ENCODE measurements around the gene SLC39A11. TPM values are rescaled to one million over a fixed set of nuclear protein-coding genes. Genes with fewer than 3 reads are reported as not detected.

Gene SLC39A11
- total RNA-seq, 3 donors from 2014 or later: 31.6 to 71.6 (median 51.6) TPM

- H3K4me3 ChIP-seq: no peak overlapping the region
- intact Hi-C loops (cut with DNase I, micrococcal nuclease): no loop called here
- TF ChIP-seq CTCF (IDR thresholded peaks at IDR 0.05): no peak
- DNase-seq (no peak), ATAC-seq (no peak)
- no peaks in the 10 kb centered on the region for H3K4me1 ChIP-seq (ENCODE audit: low read depth)
- H3K9me3 ChIP-seq: no peaks in the 10 kb centered on the region
- H3K36me3 ChIP-seq (ENCODE audit: low read depth): no peaks in the 10 kb centered on the region
These were observed 161.3 kb downstream of the SLC39A11 start for GRCh38 chr17:72931163-72931562.

GRCh38 chr17:72930031-72930430, 162.5 kb downstream of the SLC39A11 start:
- no peaks in the 10 kb centered on the region for H3K4me1 ChIP-seq (ENCODE audit: low read depth)
- ATAC-seq (no peak), DNase-seq (no peak)
- H3K4me3 ChIP-seq: no peak overlapping the region
- TF ChIP-seq CTCF (IDR thresholded peaks at IDR 0.05): no peak
- no peaks in the 10 kb centered on the region for H3K9me3 ChIP-seq
- intact Hi-C loops (cut with DNase I, micrococcal nuclease): no loop called here
- H3K36me3 ChIP-seq (ENCODE audit: low read depth): no peaks in the 10 kb centered on the region

- H3K4me3 ChIP-seq: no peak overlapping the region
- intact Hi-C loops (cut with DNase I, micrococcal nuclease): no loop called here
- no peaks in the 10 kb centered on the region for H3K9me3 ChIP-seq
- no peak for TF ChIP-seq CTCF (IDR thresholded peaks at IDR 0.05)
- no peak for DNase-seq
- no peaks in the 10 kb centered on the region for H3K4me1 ChIP-seq (ENCODE audit: low read depth)
- H3K36me3 ChIP-seq (ENCODE audit: low read depth): no peaks in the 10 kb centered on the region
- peak; percentile 89 for ATAC-seq
These were observed 163.9 kb downstream of the SLC39A11 start for GRCh38 chr17:72928454-72929136.

- Histone ChIP-seq H3K4me1 (ENCODE audit: low read depth) (no peaks in the 10 kb centered on the region), H3K9me3 (no peaks in the 10 kb centered on the region), H3K4me3 (no peak overlapping the region), H3K36me3 (ENCODE audit: low read depth) (no peaks in the 10 kb centered on the region)
- DNase-seq (no peak), ATAC-seq (no peak)
- intact Hi-C loops (cut with DNase I, micrococcal nuclease): no loop called here
- no peak for TF ChIP-seq CTCF (IDR thresholded peaks at IDR 0.05)
These were observed 164.7 kb downstream of the SLC39A11 start for GRCh38 chr17:72927760-72928159.

GRCh38 chr17:72927146-72927545, 165.3 kb downstream of the SLC39A11 start:
- no peak for DNase-seq
- Histone ChIP-seq H3K36me3 (ENCODE audit: low read depth) (no peaks in the 10 kb centered on the region), H3K9me3 (no peaks in the 10 kb centered on the region), H3K4me3 (no peak overlapping the region), H3K4me1 (ENCODE audit: low read depth) (no peaks in the 10 kb centered on the region)
- ATAC-seq: no peak
- no peak for TF ChIP-seq CTCF (IDR thresholded peaks at IDR 0.05)
- intact Hi-C loops (cut with DNase I, micrococcal nuclease): no loop called here

GRCh38 chr17:72926171-72926570, 166.3 kb downstream of the SLC39A11 start:
- intact Hi-C loops (cut with DNase I, micrococcal nuclease): no loop called here
- TF ChIP-seq CTCF (IDR thresholded peaks at IDR 0.05): no peak
- Histone ChIP-seq H3K4me1 (ENCODE audit: low read depth) (no peaks in the 10 kb centered on the region), H3K9me3 (no peaks in the 10 kb centered on the region), H3K4me3 (no peak overlapping the region), H3K36me3 (ENCODE audit: low read depth) (no peaks in the 10 kb centered on the region)
- no peak for DNase-seq
- ATAC-seq: no peak
